Spinal cord (tissue), 10 donors: Measurements from ENCODE around the gene PSMB10. TPM values are rescaled to one million over a fixed set of nuclear protein-coding genes. Genes with fewer than 3 reads are reported as not detected.
"Not testable (repeated sequence)": the region's sequence is repeated elsewhere in the genome, so short reads cannot be mapped to it uniquely, and the experiment has no call there.

Source experiments
- DNase-seq, 6 donors: peaks; one replicate each; pipeline versions ENCODE4 v3.0.0 to v3.0.0-alpha.2; 2013 to 2015; ENCODE audit warnings: low spot score in 6 of 6, low read depth in 4 of 6
- H3K27ac ChIP-seq: one replicate; pipeline ENCODE4 v1.5.1; 2013; ENCODE audit warnings: low read depth, low read length, control low read depth
- H3K27me3 ChIP-seq: one replicate; pipeline ENCODE4 v1.6.1; 2013; ENCODE audit warnings: low read length; ENCODE audit not compliant: control insufficient read depth, insufficient read depth
- H3K36me3 ChIP-seq: one replicate; pipeline ENCODE4 v1.6.1; 2013; ENCODE audit warnings: low read length; ENCODE audit not compliant: control insufficient read depth, insufficient read depth
- H3K4me1 ChIP-seq: one replicate; pipeline ENCODE4 v1.6.1; 2013; ENCODE audit warnings: low read length; ENCODE audit not compliant: control insufficient read depth, insufficient read depth
- H3K4me3 ChIP-seq: one replicate; pipeline ENCODE4 v1.5.1; 2013; ENCODE audit warnings: low read depth, low read length, control low read depth
- H3K9me3 ChIP-seq: one replicate; pipeline ENCODE4 v1.6.1; 2013; ENCODE audit warnings: low read length; ENCODE audit not compliant: control insufficient read depth, insufficient read depth
- WGBS: methylation state at CpG from one replicate; pipeline ENCODE4 v1.1.5; 2013; ENCODE audit warnings: missing lambda C conversion rate; ENCODE audit not compliant: insufficient coverage; 5-methylcytosine and 5-hydroxymethylcytosine counted together
- polyA plus RNA-seq, 2 donors: library from polyadenylated mRNA; unstranded; fragments of 120-200 nt; gene quantifications; one replicate each; pipeline ENCODE4 v1.2.1, GENCODE V29; 2013; ENCODE audit not compliant: insufficient read length in 2 of 2
- total RNA-seq, 2 donors: library from RNA; depleted of rRNA in 1 of 2; stranded (reverse); fragments of 120-200 nt in 1 of 2; fragments of >200 nt in 1 of 2; gene quantifications; one replicate each; pipeline versions ENCODE4 v1.2.3 to v1.2.4, GENCODE V29; 2013 to 2014
- donor health status: healthy.

PSMB10 gene
- total and polyA plus RNA-seq, 4 donors: 18.7 to 64.5 (median 63.0) TPM

DNA sequence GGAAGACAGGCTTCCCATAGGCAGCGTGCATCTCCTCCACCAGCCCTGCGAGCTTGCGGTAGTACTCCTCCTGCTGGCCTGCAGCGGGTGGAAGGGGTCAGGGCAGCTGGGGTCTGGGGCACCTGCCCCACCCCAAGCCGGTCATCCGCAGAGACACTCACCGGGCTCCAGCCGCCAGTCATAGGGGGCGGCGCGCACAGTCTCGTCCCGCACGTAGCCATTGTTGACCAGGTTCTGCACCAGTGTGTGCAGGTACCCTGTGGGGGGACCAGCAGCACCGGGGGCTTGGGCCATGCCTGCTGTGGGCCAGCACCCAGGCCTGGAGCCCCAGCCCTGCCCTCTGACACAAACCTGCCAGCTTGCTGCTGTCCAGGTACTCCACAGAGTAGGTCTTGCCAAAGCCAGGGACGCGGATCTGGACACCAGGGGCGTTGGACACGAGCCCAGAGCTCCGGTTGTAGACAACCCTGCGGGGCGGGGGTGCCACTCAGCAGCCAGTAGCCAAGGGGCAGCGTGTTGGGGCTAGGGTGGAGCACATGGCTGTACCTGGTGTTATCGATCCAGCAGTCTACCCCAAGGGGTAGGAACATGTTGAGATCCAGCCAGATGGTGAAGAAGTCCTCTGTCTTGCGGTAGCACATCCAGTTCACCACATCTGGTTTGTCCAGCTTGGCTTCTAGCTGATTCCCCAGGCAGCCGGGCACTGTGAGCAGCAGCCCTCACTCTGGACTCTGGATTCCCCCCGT, 6.0 kb upstream of the PSMB10 start:
- WGBS: 88% methylated on average over 27 of the region's 27 CpGs
- no peak for DNase-seq
- no peaks in the 10 kb centered on the region for H3K27me3 ChIP-seq
- no peak overlapping the region for H3K4me3 ChIP-seq
- peaks cover 84% of the 10 kb centered on the region for H3K36me3 ChIP-seq
- no peak overlapping the region for H3K27ac ChIP-seq
- H3K9me3 ChIP-seq: no peaks in the 10 kb centered on the region
- H3K4me1 ChIP-seq: peaks cover 55% of the 10 kb centered on the region

DNA sequence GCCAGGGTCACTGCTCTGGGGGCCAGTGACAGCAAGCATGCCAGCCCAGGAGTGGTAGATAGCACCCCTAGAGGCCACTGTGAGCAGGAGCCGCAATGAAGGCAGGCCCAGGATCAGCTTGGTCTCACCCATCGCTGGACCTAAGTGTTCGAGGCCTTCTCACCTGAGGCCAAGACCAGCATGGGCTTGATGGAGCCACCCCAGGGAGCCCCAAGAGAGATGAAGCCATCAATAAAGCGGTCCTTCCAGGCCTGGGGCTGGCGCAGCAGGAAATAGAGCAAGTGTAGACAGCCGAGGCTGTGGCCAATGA, 5.5 kb upstream of the PSMB10 start:
- Histone ChIP-seq H3K36me3 (peaks cover 79% of the 10 kb centered on the region), H3K27ac (no peak overlapping the region), H3K9me3 (no peaks in the 10 kb centered on the region), H3K27me3 (no peaks in the 10 kb centered on the region), H3K4me3 (no peak overlapping the region), H3K4me1 (peaks cover 54% of the 10 kb centered on the region)
- WGBS: 76% methylated on average over 6 of the region's 6 CpGs
- peak in 1 of 6 donors; percentile 32 for DNase-seq

DNA sequence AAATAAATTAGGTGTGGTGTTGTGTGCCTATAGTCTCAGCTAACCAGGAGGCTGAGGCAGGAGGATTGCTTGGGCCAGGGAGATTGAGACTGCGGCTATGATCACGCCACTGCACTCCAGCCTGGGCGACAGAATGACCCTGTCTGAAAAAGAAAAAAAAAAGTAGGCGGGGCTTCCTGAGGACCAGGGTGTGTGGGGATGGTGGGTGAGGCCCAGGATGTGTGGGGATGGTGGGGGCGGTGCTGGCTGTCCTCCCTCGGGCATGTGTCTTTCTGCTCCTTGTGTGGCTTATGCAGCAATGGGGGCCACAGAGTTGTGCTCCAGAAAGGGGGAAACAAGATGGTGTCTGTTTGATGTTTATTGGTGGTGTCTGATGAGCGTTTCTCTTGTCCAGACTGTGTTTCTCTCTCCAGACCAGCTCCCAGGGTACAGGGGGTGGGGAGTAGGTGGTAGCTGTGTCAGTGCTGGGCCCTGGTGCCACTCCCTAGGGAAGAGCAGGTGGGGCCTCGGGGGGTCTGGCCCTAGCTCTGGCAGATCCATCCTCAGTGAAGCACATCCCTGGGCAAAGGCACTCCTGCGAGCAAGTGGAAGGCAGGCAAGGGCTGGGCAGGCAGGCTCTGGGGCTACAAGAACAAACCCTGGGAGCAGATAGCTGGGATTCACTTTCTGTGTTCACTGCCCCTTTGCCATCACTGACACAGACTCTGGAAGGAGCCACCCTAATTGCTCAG, 5.0 kb upstream of the PSMB10 start:
- WGBS: 88% methylated on average over 9 of the region's 9 CpGs
- Histone ChIP-seq H3K27ac (no peak overlapping the region), H3K27me3 (no peaks in the 10 kb centered on the region), H3K4me3 (no peak overlapping the region), H3K36me3 (peaks cover 74% of the 10 kb centered on the region), H3K9me3 (no peaks in the 10 kb centered on the region), H3K4me1 (peaks cover 54% of the 10 kb centered on the region)
- no peak for DNase-seq

DNA sequence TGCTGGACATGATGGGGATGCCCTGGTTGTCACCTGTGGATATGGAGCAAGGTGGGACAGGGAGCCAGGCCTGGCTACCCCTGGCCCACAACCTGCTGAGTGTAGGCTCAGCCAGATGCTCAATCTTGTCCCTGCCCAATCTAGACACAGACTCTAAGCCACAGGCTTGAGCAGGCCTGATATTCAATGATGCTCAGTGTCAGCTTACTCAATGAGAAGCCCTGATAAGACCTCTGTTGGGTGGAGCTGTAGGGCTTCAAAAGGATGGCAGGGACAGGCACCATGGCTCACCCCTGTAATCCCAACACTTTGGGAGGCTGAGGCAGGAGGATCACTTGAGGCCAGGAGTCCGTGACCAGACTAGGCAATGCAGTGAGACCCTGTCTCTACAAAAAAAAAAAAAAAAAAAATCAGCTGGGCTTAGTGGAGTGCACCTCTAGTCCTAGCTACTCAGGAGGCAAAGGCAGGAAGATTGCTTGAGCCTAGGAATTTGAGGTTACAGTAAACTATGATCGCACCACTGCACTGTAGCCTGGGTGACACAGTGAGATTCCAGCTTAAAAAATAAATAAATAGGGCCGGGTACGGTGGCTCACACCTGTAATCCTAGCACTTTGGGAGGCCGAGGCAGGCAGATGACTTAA, 3.9 kb upstream of the PSMB10 start:
- WGBS: 90% methylated on average over 4 of the region's 5 CpGs
- Histone ChIP-seq H3K4me3 (no peak overlapping the region), H3K9me3 (no peaks in the 10 kb centered on the region), H3K4me1 (peaks cover 45% of the 10 kb centered on the region), H3K27me3 (no peaks in the 10 kb centered on the region), H3K36me3 (peaks cover 63% of the 10 kb centered on the region), H3K27ac (no peak overlapping the region)
- no peak for DNase-seq

DNA sequence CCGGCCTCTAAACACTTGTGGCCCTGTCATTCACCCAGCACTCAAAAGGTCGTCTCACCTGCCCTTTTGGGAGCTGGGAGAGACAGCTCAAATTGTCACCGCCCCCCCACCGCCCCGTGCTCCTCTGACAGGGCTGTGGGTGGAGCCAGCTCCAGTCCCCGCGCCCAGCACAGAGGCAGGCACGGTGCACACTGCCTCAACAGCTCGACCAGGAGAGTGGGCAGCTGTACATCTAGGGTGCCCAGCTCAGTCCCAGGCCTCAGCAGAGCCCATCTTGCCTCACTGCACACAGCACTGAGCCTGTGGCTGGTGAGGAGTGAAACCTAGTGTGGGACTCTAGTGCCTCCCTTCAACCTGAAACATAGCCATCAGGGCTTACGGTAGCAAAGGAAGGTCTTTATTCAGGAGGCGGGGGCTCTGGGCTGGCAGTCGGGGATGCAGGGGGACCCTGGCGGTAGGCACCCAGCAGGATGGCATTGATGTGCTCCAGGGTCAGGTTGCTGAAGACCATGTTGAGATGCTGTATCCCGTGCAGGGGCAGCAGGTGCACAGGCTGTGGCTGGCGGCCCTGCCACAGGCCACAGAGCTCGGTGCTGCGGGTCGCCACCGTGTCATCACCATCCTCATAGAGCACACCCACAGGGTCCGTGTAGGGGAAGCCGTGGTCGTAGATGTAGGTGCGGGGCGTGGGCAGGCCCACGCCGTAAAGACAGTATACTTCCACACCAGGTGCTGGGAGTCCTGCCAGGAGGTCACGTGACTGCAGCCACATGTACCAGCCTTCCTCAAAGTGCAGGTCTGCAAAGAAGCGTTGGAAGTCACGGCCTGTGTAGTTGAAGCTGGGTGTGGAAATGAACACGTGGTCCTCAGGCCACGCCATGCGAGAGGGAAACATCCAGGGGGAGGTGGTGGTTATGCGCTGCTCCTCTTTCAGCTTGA, 3.1 kb upstream of the PSMB10 start:
- peaks cover 56% of the 10 kb centered on the region for H3K36me3 ChIP-seq
- no peak overlapping the region for H3K4me3 ChIP-seq
- no peaks in the 10 kb centered on the region for H3K27me3 ChIP-seq
- H3K27ac ChIP-seq: no peak overlapping the region
- peaks cover 44% of the 10 kb centered on the region for H3K4me1 ChIP-seq
- no peaks in the 10 kb centered on the region for H3K9me3 ChIP-seq
- DNase-seq: no peak
- 89% methylated on average over 33 of the region's 33 CpGs for WGBS

DNA sequence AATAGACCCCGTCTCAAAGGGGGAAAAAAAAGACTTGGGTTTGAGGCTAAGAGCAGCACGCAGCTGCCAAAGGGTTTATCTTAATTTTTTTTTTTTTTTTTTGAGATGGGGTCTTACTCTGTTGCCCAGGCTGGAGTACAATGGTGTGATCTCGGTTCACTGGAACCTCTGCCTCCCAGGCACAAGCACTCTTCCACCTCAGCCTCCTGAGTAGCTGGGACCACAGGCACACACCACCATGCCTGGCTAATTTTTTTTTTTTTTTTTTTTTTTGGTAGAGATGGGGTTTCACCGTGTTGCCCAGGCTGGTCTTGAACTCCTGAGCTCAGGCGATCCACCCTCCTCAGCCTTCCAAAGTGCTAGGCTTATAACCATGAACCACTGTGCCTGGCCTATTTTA, 1.1 kb upstream of the PSMB10 start:
- not testable (repeated sequence) for H3K27ac ChIP-seq, H3K4me3 ChIP-seq, DNase-seq, H3K9me3 ChIP-seq, H3K27me3 ChIP-seq
- H3K36me3 ChIP-seq: peaks cover 47% of the 10 kb centered on the region
- peaks cover 38% of the 10 kb centered on the region for H3K4me1 ChIP-seq
- 100% methylated on average over 2 of the region's 5 CpGs for WGBS

DNA sequence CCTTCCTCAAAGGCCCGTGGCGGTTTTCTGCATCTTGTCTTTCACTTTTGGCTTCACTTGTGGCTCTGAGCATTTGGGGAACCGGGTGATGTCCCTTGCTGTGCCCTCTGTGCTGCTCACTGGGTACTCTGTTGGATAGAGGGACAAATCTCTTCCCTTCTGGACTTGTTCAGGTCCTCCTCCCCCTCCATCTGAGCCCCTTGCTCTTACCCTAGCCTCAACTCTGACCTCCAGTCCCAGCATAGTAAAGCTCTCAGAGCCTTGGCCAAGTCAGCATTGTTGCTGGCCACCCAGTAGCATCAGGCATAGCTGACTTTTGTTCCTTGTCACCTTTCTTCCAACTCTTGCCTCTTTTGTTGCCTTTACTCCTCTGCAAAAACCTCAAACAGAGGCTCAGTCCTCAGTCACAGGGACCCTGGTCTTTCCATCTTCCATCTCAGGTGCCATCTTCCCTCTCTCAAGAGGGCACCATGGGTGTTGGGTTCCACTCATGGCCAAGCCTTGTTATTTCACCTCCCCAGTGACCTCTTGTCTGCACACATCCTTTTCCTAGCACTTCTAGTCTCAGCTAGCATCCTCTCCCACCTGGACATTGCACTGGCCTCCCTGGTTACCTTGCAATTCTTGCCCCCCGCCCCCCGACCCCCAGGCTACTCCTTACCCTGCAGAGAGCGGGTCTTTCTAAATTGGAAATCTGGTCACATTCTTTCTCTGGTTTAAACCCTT, 393 bp upstream of the PSMB10 start:
- H3K4me1 ChIP-seq: peaks cover 32% of the 10 kb centered on the region
- peak in 1 of 6 donors; percentile 56 for DNase-seq
- H3K9me3 ChIP-seq: no peaks in the 10 kb centered on the region
- H3K4me3 ChIP-seq: peak overlapping the region; percentile 97
- peak overlapping the region; percentile 96 for H3K27ac ChIP-seq
- WGBS: 58% methylated on average over 5 of the region's 6 CpGs
- H3K27me3 ChIP-seq: no peaks in the 10 kb centered on the region
- H3K36me3 ChIP-seq: peaks cover 46% of the 10 kb centered on the region

DNA sequence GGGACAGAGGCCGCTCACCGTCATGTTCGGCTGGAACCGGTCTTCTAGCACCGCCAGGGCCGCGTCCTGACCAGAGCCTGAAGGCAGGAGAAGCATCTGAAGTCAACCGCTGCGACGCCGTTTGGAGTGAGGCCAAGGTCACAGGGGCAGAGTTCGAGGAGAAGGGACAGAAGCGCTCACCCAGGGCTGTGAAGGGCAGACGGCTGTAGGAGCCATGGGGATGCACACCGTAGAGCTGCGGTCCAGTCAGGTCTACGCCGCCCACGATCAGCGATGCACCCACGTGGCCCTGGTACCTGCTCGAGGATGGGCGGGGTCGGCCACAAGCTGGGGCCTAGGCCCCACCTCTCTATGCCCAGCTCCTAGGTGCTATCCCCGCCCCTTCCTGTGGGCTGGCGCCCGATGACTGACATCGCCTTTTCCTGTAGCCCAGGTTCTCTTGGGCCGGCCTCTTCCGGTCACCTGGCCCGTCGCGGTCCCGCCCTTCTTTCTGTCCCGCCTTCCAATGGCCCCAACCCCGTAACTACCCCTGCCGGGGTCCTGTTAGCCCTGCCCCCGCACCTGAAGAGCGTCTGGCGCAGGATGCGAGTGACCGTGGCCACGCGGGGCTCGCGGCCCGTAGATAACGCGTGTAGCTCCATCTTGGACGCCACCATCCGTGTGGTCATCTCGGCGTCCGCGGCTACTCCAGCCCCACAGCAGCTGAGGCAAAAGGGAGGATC, 1.1 kb downstream of the PSMB10 start:
- Histone ChIP-seq H3K4me1 (peaks cover 32% of the 10 kb centered on the region), H3K27me3 (no peaks in the 10 kb centered on the region), H3K9me3 (no peaks in the 10 kb centered on the region), H3K27ac (peak overlapping the region; percentile 96), H3K4me3 (peak overlapping the region; percentile 97), H3K36me3 (peaks cover 53% of the 10 kb centered on the region)
- WGBS: 0% methylated on average over 55 of the region's 55 CpGs
- peak; percentile 85 to 99 (median 90) for DNase-seq
